IMR-90 (cell line): ENCODE results near the gene EML4.

Source experiments
- CHD1 ChIP-seq: IDR thresholded peaks from 2 replicates; pipeline ENCODE4 v1.6.1; 2012; ENCODE audit warnings: low read depth, low read length, improper control_type of control experiment
- MAFK ChIP-seq: IDR thresholded peaks from 2 replicates; pipeline ENCODE4 v1.6.1; 2012; ENCODE audit warnings: low read depth, low read length, improper control_type of control experiment
- POLR2A ChIP-seq: IDR thresholded peaks from 2 replicates; pipeline ENCODE4 v1.6.1; 2012; ENCODE audit warnings: mild to moderate bottlenecking, low read depth, low read length
- RFX5 ChIP-seq: IDR thresholded peaks from 2 replicates; pipeline ENCODE4 v1.8.0; 2012; ENCODE audit warnings: low read depth, mild to moderate bottlenecking, low read length, moderate library complexity
- TF ChIP-seq, protein P1 (sequence below): conservative IDR thresholded peaks from 2 replicates; pipeline ENCODE4 v1.5.1; 2012; ENCODE audit warnings: mild to moderate bottlenecking, low read depth, low read length, improper control_type of control experiment

GRCh38 chr2:42227491-42227890 is 58.3 kb downstream of the EML4 start:
- TF ChIP-seq, protein P1, sequence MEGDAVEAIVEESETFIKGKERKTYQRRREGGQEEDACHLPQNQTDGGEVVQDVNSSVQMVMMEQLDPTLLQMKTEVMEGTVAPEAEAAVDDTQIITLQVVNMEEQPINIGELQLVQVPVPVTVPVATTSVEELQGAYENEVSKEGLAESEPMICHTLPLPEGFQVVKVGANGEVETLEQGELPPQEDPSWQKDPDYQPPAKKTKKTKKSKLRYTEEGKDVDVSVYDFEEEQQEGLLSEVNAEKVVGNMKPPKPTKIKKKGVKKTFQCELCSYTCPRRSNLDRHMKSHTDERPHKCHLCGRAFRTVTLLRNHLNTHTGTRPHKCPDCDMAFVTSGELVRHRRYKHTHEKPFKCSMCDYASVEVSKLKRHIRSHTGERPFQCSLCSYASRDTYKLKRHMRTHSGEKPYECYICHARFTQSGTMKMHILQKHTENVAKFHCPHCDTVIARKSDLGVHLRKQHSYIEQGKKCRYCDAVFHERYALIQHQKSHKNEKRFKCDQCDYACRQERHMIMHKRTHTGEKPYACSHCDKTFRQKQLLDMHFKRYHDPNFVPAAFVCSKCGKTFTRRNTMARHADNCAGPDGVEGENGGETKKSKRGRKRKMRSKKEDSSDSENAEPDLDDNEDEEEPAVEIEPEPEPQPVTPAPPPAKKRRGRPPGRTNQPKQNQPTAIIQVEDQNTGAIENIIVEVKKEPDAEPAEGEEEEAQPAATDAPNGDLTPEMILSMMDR = no peak
- TF ChIP-seq POLR2A (no peak), CHD1 (no peak), RFX5 (no peak), MAFK (no peak)
